Rectal smooth muscle tissue (tissue), 1 donor: ENCODE results near the gene BIRC2.
"Not testable (repeated sequence)": the region's sequence is repeated elsewhere in the genome, so short reads cannot be mapped to it uniquely, and the experiment has no call there.

Source experiments
- H3K27ac ChIP-seq: one replicate; pipeline ENCODE4 v1.7.0; 2013; ENCODE audit warnings: low read depth, low read length, inconsistent platforms
- H3K27me3 ChIP-seq: one replicate; pipeline ENCODE4 v1.7.0; 2013; ENCODE audit warnings: low read length; ENCODE audit not compliant: control insufficient read depth, insufficient read depth
- H3K36me3 ChIP-seq: one replicate; pipeline ENCODE4 v1.7.0; 2013; ENCODE audit warnings: low read length; ENCODE audit not compliant: control insufficient read depth, insufficient read depth
- H3K4me1 ChIP-seq: one replicate; pipeline ENCODE4 v1.7.0; 2013; ENCODE audit warnings: low read length; ENCODE audit not compliant: control insufficient read depth, insufficient read depth
- H3K4me3 ChIP-seq: one replicate; pipeline ENCODE4 v1.7.0; 2013; ENCODE audit warnings: low read length
- H3K9ac ChIP-seq: one replicate; pipeline ENCODE4 v1.7.0; 2013; ENCODE audit warnings: low read length

BIRC2 gene

DNA sequence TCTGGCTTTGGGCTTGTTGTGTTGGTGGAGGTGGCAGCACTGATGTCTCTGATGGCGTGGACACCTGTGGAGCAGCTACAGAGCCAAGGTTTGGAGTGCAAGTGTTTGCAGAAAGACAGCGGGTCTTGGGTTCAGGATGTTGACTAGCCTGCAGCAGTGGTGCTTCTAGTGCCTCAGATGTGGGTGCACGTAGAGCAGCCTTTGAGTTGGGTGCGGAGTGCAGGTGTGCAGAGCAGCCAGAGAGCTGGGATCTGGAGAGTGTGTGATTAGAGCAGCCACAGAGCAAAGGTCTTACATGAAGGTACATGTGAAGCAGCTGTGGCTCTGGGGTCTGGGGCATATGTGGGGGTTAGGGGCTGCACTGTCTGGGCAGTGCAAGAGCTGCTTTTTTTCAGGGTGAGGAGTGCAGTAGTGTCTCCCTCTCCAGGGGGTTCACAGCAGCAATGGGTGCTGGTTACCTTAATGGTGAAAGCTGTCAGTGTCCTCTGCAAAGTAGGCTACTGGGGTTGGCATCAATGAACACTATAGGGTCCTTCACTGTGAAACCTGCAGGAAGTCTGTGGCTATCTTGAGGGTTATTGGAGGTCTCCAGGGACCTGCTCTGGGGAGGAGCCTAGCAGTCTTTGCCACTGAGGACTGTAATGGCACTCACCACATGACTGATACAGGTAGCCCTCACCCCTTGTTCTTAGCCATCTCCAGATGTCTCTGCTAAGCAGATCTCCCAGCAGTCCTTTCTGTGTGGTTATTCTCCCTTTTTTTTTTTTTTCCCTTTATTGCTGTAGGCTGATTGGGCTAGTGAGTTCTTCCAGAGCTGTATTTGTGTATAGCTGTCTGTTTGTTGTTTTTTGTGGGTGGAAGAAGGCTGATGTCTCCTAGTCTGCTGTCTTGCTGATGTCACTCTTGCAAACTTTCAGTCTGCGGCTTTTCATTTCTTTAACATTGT is 14.3 kb downstream of the BIRC2 start:
- Histone ChIP-seq H3K4me1 (peaks cover 4% of the 10 kb centered on the region), H3K27me3 (no peaks in the 10 kb centered on the region), H3K4me3 (no peak overlapping the region), H3K36me3 (peaks cover 9% of the 10 kb centered on the region), H3K9ac (no peak overlapping the region), H3K27ac (no peak overlapping the region)

DNA sequence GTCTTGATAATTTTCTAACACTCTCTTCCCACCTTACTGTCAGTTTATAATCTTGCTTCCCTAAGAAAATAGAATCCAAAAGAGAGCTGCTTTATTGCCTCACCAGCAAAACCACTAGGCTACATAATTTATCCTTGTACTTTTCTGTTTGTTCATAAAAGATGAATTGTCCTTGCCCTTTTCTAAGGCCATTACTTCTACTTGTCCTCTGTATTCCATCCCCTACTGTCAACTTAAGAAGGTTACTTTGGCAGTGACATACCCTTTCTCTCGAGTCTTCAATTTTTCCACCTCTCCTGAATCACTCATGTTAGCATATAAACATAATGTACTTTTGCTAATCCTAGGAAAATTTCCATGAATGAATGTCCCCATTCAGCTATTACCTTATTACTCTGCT is 18.0 kb downstream of the BIRC2 start:
- no peak overlapping the region for H3K27ac ChIP-seq
- no peaks in the 10 kb centered on the region for H3K4me1 ChIP-seq
- peaks cover 12% of the 10 kb centered on the region for H3K36me3 ChIP-seq
- H3K9ac ChIP-seq: no peak overlapping the region
- no peaks in the 10 kb centered on the region for H3K27me3 ChIP-seq
- no peak overlapping the region for H3K4me3 ChIP-seq

- H3K27ac ChIP-seq: no peak overlapping the region
- peaks cover 3% of the 10 kb centered on the region for H3K36me3 ChIP-seq
- no peak overlapping the region for H3K9ac ChIP-seq
- H3K4me3 ChIP-seq: no peak overlapping the region
- H3K4me1 ChIP-seq: no peaks in the 10 kb centered on the region
- H3K27me3 ChIP-seq: no peaks in the 10 kb centered on the region
These were observed 20.4 kb downstream of the BIRC2 start for GRCh38 chr11:102367364-102367763.

DNA sequence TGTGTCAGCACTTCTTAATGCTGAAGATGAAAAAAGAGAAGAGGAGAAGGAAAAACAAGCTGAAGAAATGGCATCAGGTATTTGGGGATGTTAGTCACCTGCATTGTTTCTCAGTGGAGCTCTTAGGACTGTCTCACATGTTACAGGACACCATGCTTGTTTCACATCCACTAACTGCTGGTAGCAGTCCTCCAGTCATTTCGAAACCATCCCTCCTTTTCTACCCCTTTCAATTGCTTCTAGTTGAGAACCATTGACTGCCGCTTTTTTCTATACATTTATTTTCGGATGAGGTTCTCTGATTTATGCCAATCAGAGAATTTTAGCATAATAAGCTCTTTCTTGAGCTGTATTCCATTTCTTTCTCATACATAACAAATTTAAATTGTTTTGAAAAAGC is 21.5 kb downstream of the BIRC2 start:
- H3K4me1 ChIP-seq: no peaks in the 10 kb centered on the region
- peaks cover 3% of the 10 kb centered on the region for H3K36me3 ChIP-seq
- no peak overlapping the region for H3K4me3 ChIP-seq
- no peaks in the 10 kb centered on the region for H3K27me3 ChIP-seq
- H3K9ac ChIP-seq: no peak overlapping the region
- no peak overlapping the region for H3K27ac ChIP-seq

DNA sequence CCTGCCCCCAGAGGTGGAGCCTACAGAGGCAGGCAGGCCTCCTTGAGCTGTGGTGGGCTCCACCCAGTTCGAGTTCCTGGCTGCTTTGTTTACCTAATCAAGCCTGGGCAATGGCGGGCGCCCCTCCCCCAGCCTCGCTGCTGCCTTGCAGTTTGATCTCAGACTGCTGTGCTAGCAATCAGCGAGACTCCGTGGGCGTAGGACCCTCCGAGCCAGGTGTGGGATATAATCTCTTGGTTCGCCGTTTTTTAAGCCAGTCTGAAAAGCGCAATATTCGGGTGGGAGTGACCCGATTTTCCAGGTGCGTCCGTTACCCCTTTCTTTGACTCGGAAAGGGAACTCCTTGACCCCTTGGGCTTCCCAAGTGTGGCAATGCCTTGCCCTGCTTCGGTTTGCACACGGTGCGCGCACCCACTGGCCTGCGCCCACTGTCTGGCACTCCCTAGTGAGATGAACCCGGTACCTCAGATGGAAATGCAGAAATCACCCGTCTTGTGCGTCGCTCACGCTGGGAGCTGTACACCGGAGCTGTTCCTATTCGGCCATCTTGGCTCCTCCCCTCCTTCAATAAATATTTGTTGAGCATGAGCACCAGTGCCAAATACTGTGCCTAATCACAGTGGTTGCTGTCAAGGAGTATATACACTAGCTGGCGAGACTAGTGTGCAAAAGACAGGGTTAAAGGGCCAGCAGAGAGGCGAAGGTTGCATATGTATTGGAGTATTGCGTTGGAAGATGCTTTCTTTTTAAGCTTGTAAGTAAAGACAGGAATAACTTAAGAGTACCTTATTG is 27.8 kb downstream of the BIRC2 start:
- H3K36me3 ChIP-seq, H3K9ac ChIP-seq, H3K27me3 ChIP-seq, H3K27ac ChIP-seq, H3K4me1 ChIP-seq, H3K4me3 ChIP-seq: not testable (repeated sequence)

GRCh38 chr11:102375720-102376399 is 28.8 kb downstream of the BIRC2 start:
- no peak overlapping the region for H3K4me3 ChIP-seq
- H3K4me1 ChIP-seq: no peaks in the 10 kb centered on the region
- H3K27me3 ChIP-seq: no peaks in the 10 kb centered on the region
- H3K27ac ChIP-seq: no peak overlapping the region
- no peak overlapping the region for H3K9ac ChIP-seq
- peaks cover 7% of the 10 kb centered on the region for H3K36me3 ChIP-seq

DNA sequence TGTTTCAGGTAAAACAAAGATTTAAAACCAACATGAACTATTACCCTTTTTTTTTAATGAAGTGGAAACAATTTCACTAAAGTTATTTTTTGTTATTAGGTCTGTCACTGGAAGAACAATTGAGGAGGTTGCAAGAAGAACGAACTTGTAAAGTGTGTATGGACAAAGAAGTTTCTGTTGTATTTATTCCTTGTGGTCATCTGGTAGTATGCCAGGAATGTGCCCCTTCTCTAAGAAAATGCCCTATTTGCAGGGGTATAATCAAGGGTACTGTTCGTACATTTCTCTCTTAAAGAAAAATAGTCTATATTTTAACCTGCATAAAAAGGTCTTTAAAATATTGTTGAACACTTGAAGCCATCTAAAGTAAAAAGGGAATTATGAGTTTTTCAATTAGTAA is 30.9 kb downstream of the BIRC2 start:
- Histone ChIP-seq H3K4me1 (no peaks in the 10 kb centered on the region), H3K27me3 (no peaks in the 10 kb centered on the region), H3K4me3 (no peak overlapping the region), H3K36me3 (peaks cover 9% of the 10 kb centered on the region), H3K27ac (no peak overlapping the region), H3K9ac (no peak overlapping the region)

DNA sequence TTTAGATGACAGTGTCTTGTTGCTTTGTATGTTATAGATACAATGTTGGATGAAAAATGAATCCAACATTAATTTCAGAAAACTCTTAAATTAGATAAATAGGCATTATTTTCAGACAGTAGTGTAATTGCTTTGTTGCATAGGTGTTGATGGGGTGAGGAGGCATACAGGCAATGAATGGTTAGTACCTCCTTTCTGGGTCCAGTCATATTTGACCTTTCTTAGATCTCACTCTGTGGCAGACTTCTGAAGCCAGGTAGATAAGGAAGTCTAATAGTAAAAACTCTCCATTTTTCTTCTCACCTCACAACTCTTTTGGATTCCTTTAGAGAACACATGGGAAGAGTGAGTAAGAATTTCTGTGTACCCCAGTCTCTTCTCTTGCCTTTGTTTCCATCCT is 31.8 kb downstream of the BIRC2 start:
- H3K27ac ChIP-seq: no peak overlapping the region
- no peaks in the 10 kb centered on the region for H3K27me3 ChIP-seq
- H3K9ac ChIP-seq: no peak overlapping the region
- no peaks in the 10 kb centered on the region for H3K4me1 ChIP-seq
- H3K36me3 ChIP-seq: peaks cover 9% of the 10 kb centered on the region
- no peak overlapping the region for H3K4me3 ChIP-seq

GRCh38 chr11:102382384-102382783 is 35.4 kb downstream of the BIRC2 start:
- H3K36me3 ChIP-seq: peaks cover 11% of the 10 kb centered on the region
- no peak overlapping the region for H3K9ac ChIP-seq
- no peak overlapping the region for H3K4me3 ChIP-seq
- no peaks in the 10 kb centered on the region for H3K4me1 ChIP-seq
- H3K27ac ChIP-seq: no peak overlapping the region
- no peaks in the 10 kb centered on the region for H3K27me3 ChIP-seq

DNA sequence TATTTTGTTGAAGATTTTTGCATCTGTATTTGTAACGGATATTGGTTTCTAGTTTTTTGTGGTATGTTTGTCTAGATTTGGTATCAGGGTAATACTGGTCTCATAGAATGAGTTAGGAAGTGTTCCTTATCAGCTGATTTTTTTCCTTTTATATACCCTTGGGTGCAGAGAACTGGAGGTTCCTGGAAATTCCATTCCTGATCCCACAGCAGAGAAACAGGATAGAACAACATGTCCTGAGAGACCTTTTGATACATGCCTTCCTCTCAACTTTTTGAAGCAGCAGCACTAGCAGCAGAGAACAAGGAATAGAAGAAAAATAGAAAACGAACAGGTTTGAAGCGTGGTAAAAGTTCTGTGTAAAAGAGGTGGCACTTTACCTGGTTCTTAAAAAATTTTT is 36.8 kb downstream of the BIRC2 start:
- Histone ChIP-seq H3K36me3 (peaks cover 8% of the 10 kb centered on the region), H3K9ac (no peak overlapping the region), H3K4me3 (no peak overlapping the region), H3K27ac (no peak overlapping the region), H3K27me3 (no peaks in the 10 kb centered on the region), H3K4me1 (no peaks in the 10 kb centered on the region)

GRCh38 chr11:102384419-102385079 is 37.5 kb downstream of the BIRC2 start:
- Histone ChIP-seq H3K4me3 (no peak overlapping the region), H3K9ac (no peak overlapping the region), H3K27me3 (no peaks in the 10 kb centered on the region), H3K27ac (no peak overlapping the region), H3K4me1 (no peaks in the 10 kb centered on the region), H3K36me3 (peaks cover 8% of the 10 kb centered on the region)
